ENCODE data around the gene CFAP68. TPM values are rescaled to one million over a fixed set of nuclear protein-coding genes. Genes with fewer than 3 reads are reported as not detected.

Gene CFAP68
- total and polyA plus RNA-seq, 2 of the 8 experiments (the other 6 are each of a cell fraction or from before 2014, with no cell fraction given): 21.4 to 43.1 TPM

GRCh38 chr11:111860257-111860656, 19.1 kb upstream of the CFAP68 start:
- Histone ChIP-seq H3K56ac (replicated peaks; ENCODE audit: insufficient read length, low read depth, low read length) (no peak overlapping the region), H3K79me2 (ENCODE audit: control insufficient read depth in 1 of 2, insufficient read depth in 2 of 2, low read length in 2 of 2) (no peaks in the 10 kb centered on the region), H4K20me1 (replicated peaks in 1 of 2; ENCODE audit: control insufficient read depth in 1 of 2, insufficient read depth in 2 of 2, low read length in 2 of 2) (no peaks in the 10 kb centered on the region), H3K4ac (replicated peaks; ENCODE audit: insufficient read length, low read depth, low read length) (no peak overlapping the region), H2AFZ (ENCODE audit: low read length) (no peak overlapping the region), H3K27me3 (replicated peaks in 1 of 4; ENCODE audit: control insufficient read depth in 3 of 4, extremely low read depth in 1 of 4, insufficient read depth in 3 of 4, low read length in 3 of 4) (no peaks in the 10 kb centered on the region), H2AK5ac (ENCODE audit: low read depth, low read length) (no peak overlapping the region), H3K36me3 (ENCODE audit: control insufficient read depth in 2 of 4, insufficient read depth in 4 of 4, low read length in 3 of 4) (peaks cover 0 to 13% (median 0%) of the 10 kb centered on the region in 4 experiments; a peak in 2 of 8 replicates), H2BK5ac (ENCODE audit: low read depth, low read length) (no peak overlapping the region), H3K14ac (ENCODE audit: insufficient read length) (no peak overlapping the region), H3K9me3 (ENCODE audit: insufficient read depth in 2 of 2, low read depth in 1 of 2, low read length in 1 of 2) (no peaks in the 10 kb centered on the region), H2BK120ac (replicated peaks; ENCODE audit: low read depth, low read length) (no peak overlapping the region), H2BK15ac (ENCODE audit: low read length) (no peak overlapping the region), H3K79me1 (ENCODE audit: low read depth, low read length) (no peaks in the 10 kb centered on the region), H4K8ac (ENCODE audit: extremely low read depth, insufficient read depth, low read length) (no peak overlapping the region), H3K18ac (ENCODE audit: extremely low read depth, low read length) (no peak overlapping the region), H3K23ac (ENCODE audit: insufficient read length) (no peak overlapping the region), H3K9ac (replicated peaks in 1 of 4; ENCODE audit: extremely low read depth in 1 of 4, low read depth in 3 of 4, low read length in 3 of 4) (no peak overlapping the region), H3K27ac (ENCODE audit: low read depth, low read length) (no peak overlapping the region), H3K23me2 (ENCODE audit: low read depth, low read length) (no peaks in the 10 kb centered on the region), H2BK20ac (ENCODE audit: low read length) (no peak overlapping the region), H3K4me2 (ENCODE audit: insufficient read depth in 1 of 2, low read depth in 2 of 2, low read length in 2 of 2) (no peak overlapping the region), H4K91ac (replicated peaks; ENCODE audit: insufficient read length, low read length) (no peak overlapping the region), H4K5ac (ENCODE audit: insufficient read length, low read depth, low read length) (no peak overlapping the region), H3K4me1 (replicated peaks in 1 of 4; ENCODE audit: control insufficient read depth in 3 of 4, insufficient read depth in 4 of 4, low read length in 3 of 4) (no peaks in the 10 kb centered on the region), H3K4me3 (ENCODE audit: extremely low read depth in 1 of 4, insufficient read depth in 2 of 4, low read depth in 3 of 4, low read length in 4 of 4) (no peak overlapping the region), H2BK12ac (ENCODE audit: low read depth, low read length) (no peak overlapping the region)
- 90% methylated on average over 3 of the region's 3 CpGs; no CpG with 5 or more reads in 1 of the 2 experiments for WGBS, 2 experiments (ENCODE audit: extremely low coverage in 1 of 2, insufficient coverage in 1 of 2, insufficient read length in 1 of 2, insufficient replicate concordance in 2 of 2, low coverage in 1 of 2, low lambda C conversion rate in 2 of 2, missing lambda C conversion rate in 1 of 2)
- TF ChIP-seq TAF7 (optimal IDR thresholded peaks at IDR 0.05; ENCODE audit: borderline replicate concordance, low read depth, low read length) (no peak), TCF12 (IDR thresholded peaks at IDR 0.05; ENCODE audit: low read depth, low read length) (no peak)
- FAIRE-seq: no peak
- no peak for DNase-seq (ENCODE audit: low read depth in 1 of 2, low spot score in 2 of 2)
- ChIA-PET CTCF (ENCODE audit: partially characterized antibody) (interaction anchor here (1.5 to 1.7 kb wide), 2 partner anchors 11 to 17 kb away, joined by 3 to 7 read pairs; partner anchors contain the start of gene ALG9), POLR2A (ENCODE audit: partially characterized antibody) (no interaction called here)
